Esophagus muscularis mucosa (tissue), 2 donors: ENCODE results near the gene SERPINI2.

Source experiments
- POLR2A ChIP-seq: fragments of 450-650 bp; IDR thresholded peaks from one replicate; pipeline ENCODE4 v1.6.1; 2017; ENCODE audit warnings: antibody characterized with exemption, moderate library complexity, mild to moderate bottlenecking, low read depth
- POLR2AphosphoS5 ChIP-seq, 2 donors: sonication (generic); formaldehyde crosslinking; IDR thresholded peaks; one replicate each; pipeline ENCODE4 v1.6.1; 2017; ENCODE audit warnings: antibody characterized with exemption in 2 of 2

DNA sequence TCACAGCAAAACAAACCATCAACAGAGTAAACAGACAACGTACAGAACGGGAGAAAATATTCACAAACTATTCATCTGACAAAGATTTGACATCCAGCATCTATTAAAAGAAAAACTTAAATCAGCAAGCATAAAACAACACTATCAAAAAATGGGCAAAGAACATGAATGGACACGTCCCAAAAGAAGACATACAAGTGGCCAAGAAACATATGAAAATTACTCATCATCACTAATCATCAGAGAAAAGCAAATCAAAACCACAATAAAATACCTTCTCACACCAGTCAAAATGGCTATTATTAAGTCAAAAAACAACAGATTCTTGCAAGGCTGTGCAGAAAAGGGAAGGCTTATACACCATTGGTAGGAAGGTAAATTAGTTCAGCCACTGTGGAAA, 13.7 kb upstream of the SERPINI2 start:
- no peak for TF ChIP-seq POLR2AphosphoS5 (IDR thresholded peaks at IDR 0.05)
- TF ChIP-seq POLR2A, result no peak
